Neutrophil (primary cell): ENCODE data around the gene AGAP1.

Experiments
- H3K27ac ChIP-seq: fragments of 200-600 bp; sonication (generic); 2 replicates; pipeline ENCODE4 v1.5.1; 2016; ENCODE audit warnings: mild to moderate bottlenecking, moderate library complexity
- H3K27me3 ChIP-seq: fragments of 200-600 bp; sonication (generic); 2 replicates; pipeline ENCODE4 v1.6.0; 2016; ENCODE audit warnings: mild to moderate bottlenecking
- H3K36me3 ChIP-seq: fragments of 200-600 bp; sonication (generic); 2 replicates; pipeline ENCODE4 v1.5.1; 2017
- H3K4me1 ChIP-seq, 2 experiments: fragments of 200-600 bp in 1 of 2; sonication (generic) in 1 of 2; 1 replicate in 1 of 2; 2 replicates in 1 of 2; pipeline versions ENCODE4 v1.5.1 to v1.6.1; 2013 to 2016; ENCODE audit warnings: low read depth in 1 of 2, low read length in 1 of 2, mild to moderate bottlenecking in 1 of 2, moderate library complexity in 1 of 2; ENCODE audit not compliant: control insufficient read depth in 1 of 2, insufficient read depth in 1 of 2
- H3K4me3 ChIP-seq, 2 experiments: fragments of 200-600 bp in 1 of 2; sonication (generic) in 1 of 2; 1 replicate in 1 of 2; 2 replicates in 1 of 2; pipeline ENCODE4 v1.5.1; 2013 to 2016; ENCODE audit warnings: low read depth in 1 of 2, low read length in 1 of 2, mild to moderate bottlenecking in 1 of 2, moderate library complexity in 1 of 2
- H3K9me3 ChIP-seq: fragments of 200-600 bp; sonication (generic); 2 replicates; pipeline ENCODE4 v1.5.1; 2016
- TF ChIP-seq, protein P1 (sequence below): fragments of 200-600 bp; sonication (generic); IDR thresholded peaks from 2 replicates; pipeline ENCODE4 v1.5.1; 2016; ENCODE audit warnings: antibody characterized with exemption

AGAP1 gene

GRCh38 chr2:235850771-235851551 lies 357.1 kb downstream of the AGAP1 start:
- Histone ChIP-seq H3K36me3 (no peaks in the 10 kb centered on the region), H3K27me3 (no peaks in the 10 kb centered on the region), H3K9me3 (no peaks in the 10 kb centered on the region), H3K27ac (no peak overlapping the region), H3K4me1 (no peaks in the 10 kb centered on the region), H3K4me3 (no peak overlapping the region)
- TF ChIP-seq, protein P1, sequence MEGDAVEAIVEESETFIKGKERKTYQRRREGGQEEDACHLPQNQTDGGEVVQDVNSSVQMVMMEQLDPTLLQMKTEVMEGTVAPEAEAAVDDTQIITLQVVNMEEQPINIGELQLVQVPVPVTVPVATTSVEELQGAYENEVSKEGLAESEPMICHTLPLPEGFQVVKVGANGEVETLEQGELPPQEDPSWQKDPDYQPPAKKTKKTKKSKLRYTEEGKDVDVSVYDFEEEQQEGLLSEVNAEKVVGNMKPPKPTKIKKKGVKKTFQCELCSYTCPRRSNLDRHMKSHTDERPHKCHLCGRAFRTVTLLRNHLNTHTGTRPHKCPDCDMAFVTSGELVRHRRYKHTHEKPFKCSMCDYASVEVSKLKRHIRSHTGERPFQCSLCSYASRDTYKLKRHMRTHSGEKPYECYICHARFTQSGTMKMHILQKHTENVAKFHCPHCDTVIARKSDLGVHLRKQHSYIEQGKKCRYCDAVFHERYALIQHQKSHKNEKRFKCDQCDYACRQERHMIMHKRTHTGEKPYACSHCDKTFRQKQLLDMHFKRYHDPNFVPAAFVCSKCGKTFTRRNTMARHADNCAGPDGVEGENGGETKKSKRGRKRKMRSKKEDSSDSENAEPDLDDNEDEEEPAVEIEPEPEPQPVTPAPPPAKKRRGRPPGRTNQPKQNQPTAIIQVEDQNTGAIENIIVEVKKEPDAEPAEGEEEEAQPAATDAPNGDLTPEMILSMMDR, result no peak

- TF ChIP-seq, protein P1, result no peak
- Histone ChIP-seq H3K36me3 (no peaks in the 10 kb centered on the region), H3K27ac (no peak overlapping the region), H3K9me3 (no peaks in the 10 kb centered on the region), H3K27me3 (no peaks in the 10 kb centered on the region), H3K4me1 (no peaks in the 10 kb centered on the region), H3K4me3 (no peak overlapping the region)
Observed at GRCh38 chr2:235851828-235852525, 358.1 kb downstream of the AGAP1 start.

GRCh38 chr2:235852526-235852920 lies 358.7 kb downstream of the AGAP1 start:
- Histone ChIP-seq H3K4me3 (no peak overlapping the region), H3K9me3 (no peaks in the 10 kb centered on the region), H3K4me1 (no peaks in the 10 kb centered on the region), H3K36me3 (no peaks in the 10 kb centered on the region), H3K27ac (no peak overlapping the region), H3K27me3 (no peaks in the 10 kb centered on the region)
- TF ChIP-seq, protein P1, result no peak

DNA sequence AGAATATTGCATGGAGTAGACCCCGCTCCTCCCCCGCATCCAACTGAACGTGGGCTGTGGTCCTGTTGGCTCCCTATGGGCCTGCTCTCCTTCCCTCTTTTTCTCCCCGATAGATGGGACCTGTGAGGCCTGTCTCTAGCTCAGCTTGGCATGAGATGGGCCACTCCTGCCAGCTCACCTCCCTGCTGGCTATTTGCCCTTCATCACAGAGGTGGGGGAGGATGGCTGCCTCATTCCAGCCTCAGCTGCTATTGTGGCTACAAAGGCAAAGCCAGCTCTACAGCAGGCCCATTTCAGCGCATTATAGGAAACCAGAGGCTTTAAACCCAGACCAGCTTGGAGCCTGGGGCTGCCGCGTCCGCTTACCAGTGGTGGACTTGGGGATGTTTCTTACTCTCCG lies 360.4 kb downstream of the AGAP1 start:
- Histone ChIP-seq H3K4me3 (no peak overlapping the region), H3K36me3 (no peaks in the 10 kb centered on the region), H3K27ac (no peak overlapping the region), H3K4me1 (no peaks in the 10 kb centered on the region), H3K9me3 (no peaks in the 10 kb centered on the region), H3K27me3 (no peaks in the 10 kb centered on the region)
- TF ChIP-seq, protein P1, result no peak

DNA sequence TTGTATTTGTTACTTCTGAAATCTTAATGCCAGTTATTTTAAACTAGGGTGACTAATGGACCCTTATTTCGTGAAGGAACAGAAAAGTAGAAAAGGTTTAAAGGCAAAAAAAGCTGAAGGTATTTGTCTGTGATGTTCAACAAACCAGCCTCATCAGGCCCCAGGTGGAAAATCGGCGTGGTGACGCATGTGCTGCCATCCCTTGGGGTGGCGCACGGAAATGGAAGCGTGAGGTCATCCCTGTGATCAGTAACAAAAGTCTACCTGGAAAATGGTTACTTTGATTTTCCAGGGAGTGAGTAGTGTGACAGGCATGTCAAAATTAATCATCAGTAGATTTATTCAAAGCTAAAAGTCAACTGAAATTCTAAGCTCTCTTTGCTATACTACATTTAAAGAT lies 361.2 kb downstream of the AGAP1 start:
- Histone ChIP-seq H3K27me3 (no peaks in the 10 kb centered on the region), H3K4me3 (no peak overlapping the region), H3K36me3 (no peaks in the 10 kb centered on the region), H3K4me1 (no peaks in the 10 kb centered on the region), H3K9me3 (no peaks in the 10 kb centered on the region), H3K27ac (no peak overlapping the region)
- TF ChIP-seq, protein P1, result no peak
